Activated CD8-positive, alpha-beta memory T cell treated with anti-CD3 and anti-CD28 coated beads for 1 hour (primary cell): ENCODE data around the gene KLHDC7B.
"Not testable (repeated sequence)": the region's sequence is repeated elsewhere in the genome, so short reads cannot be mapped to it uniquely, and the experiment has no call there.

Source experiments
- DNase-seq, 2 donors: peaks; one replicate each; pipeline ENCODE4 v3.0.0-alpha.2; 2020; ENCODE audit warnings: low read depth in 1 of 2; ENCODE audit errors: extremely low read depth in 1 of 2

The KLHDC7B gene

GRCh38 chr22:50517495-50518260 lies 28.0 kb upstream of the KLHDC7B start:
- DNase-seq = no peak

GRCh38 chr22:50518606-50519005 lies 27.1 kb upstream of the KLHDC7B start:
- DNase-seq = no peak

- DNase-seq = no peak
These were observed 26.5 kb upstream of the KLHDC7B start for GRCh38 chr22:50519151-50519550.

GRCh38 chr22:50520184-50520583 lies 25.5 kb upstream of the KLHDC7B start:
- DNase-seq = not testable (repeated sequence)

- DNase-seq = no peak
These were observed 24.8 kb upstream of the KLHDC7B start for GRCh38 chr22:50520826-50521453.

- no peak for DNase-seq
These were observed 24.0 kb upstream of the KLHDC7B start for GRCh38 chr22:50521710-50522109.

GRCh38 chr22:50522208-50522805 lies 23.4 kb upstream of the KLHDC7B start:
- no peak for DNase-seq

GRCh38 chr22:50522806-50523438 lies 22.8 kb upstream of the KLHDC7B start:
- no peak for DNase-seq

- DNase-seq = no peak
These were observed 22.3 kb upstream of the KLHDC7B start for GRCh38 chr22:50523458-50523805.

GRCh38 chr22:50523806-50524675 lies 21.7 kb upstream of the KLHDC7B start:
- DNase-seq = no peak

- no peak for DNase-seq
These were observed 21.0 kb upstream of the KLHDC7B start for GRCh38 chr22:50524676-50525103.

GRCh38 chr22:50525104-50525857 lies 20.4 kb upstream of the KLHDC7B start, which contains the start of gene SCO2:
Gene SCO2, minus strand, starts transcription at chr22:50525598. Its CDS starts 1,187 bp downstream, at chr22:50524411.
- peak; percentile 93 to 95 for DNase-seq

- DNase-seq = no peak
These were observed 19.9 kb upstream of the KLHDC7B start for GRCh38 chr22:50525858-50526107.

- DNase-seq = peak; percentile 57 to 71
These were observed 19.4 kb upstream of the KLHDC7B start for GRCh38 chr22:50526108-50526833.

GRCh38 chr22:50526834-50527801 lies 18.6 kb upstream of the KLHDC7B start:
- no peak for DNase-seq

GRCh38 chr22:50527921-50528681 lies 17.6 kb upstream of the KLHDC7B start:
- DNase-seq = no peak

GRCh38 chr22:50528682-50529415 lies 16.9 kb upstream of the KLHDC7B start:
- no peak for DNase-seq
